Smooth muscle cell (in vitro differentiated cells): Measurements from ENCODE around the gene OPRPN. TPM values are rescaled to one million over a fixed set of nuclear protein-coding genes. Genes with fewer than 3 reads are reported as not detected.

ENCODE experiments used
- DNase-seq: peaks from one replicate; lab custom pipeline; 2025; ENCODE audit not compliant: unreplicated experiment; lab: John Stamatoyannopoulos, UW
- H2AFZ ChIP-seq: fragments of 200-600 bp; sonication (generic); 2 replicates; pipeline ENCODE4 v1.6.0; 2016; ENCODE audit warnings: antibody characterized with exemption, low read depth, mild to moderate bottlenecking
- H3F3A ChIP-seq: fragments of 200-600 bp; sonication (generic); 2 replicates; pipeline ENCODE4 v1.6.0; 2017; ENCODE audit warnings: antibody characterized with exemption, low read depth
- H3K27ac ChIP-seq: fragments of 200-600 bp; sonication (generic); 2 replicates; pipeline ENCODE4 v1.5.1; 2016; ENCODE audit warnings: low read depth, mild to moderate bottlenecking
- H3K27me3 ChIP-seq: fragments of 200-600 bp; sonication (generic); 2 replicates; pipeline ENCODE4 v1.6.1; 2016; ENCODE audit warnings: low read depth, mild to moderate bottlenecking
- H3K36me3 ChIP-seq: fragments of 200-600 bp; sonication (generic); 2 replicates; pipeline ENCODE4 v1.5.1; 2016; ENCODE audit warnings: low read depth
- H3K4me1 ChIP-seq: fragments of 200-600 bp; sonication (generic); 2 replicates; pipeline ENCODE4 v1.5.1; 2016; ENCODE audit warnings: low read depth
- H3K4me2 ChIP-seq: fragments of 200-600 bp; sonication (generic); 2 replicates; pipeline ENCODE4 v1.6.0; 2016; ENCODE audit warnings: mild to moderate bottlenecking
- H3K4me3 ChIP-seq: fragments of 200-600 bp; sonication (generic); 2 replicates; pipeline ENCODE4 v1.5.1; 2016; ENCODE audit warnings: mild to moderate bottlenecking
- H3K79me2 ChIP-seq: fragments of 200-600 bp; sonication (generic); 2 replicates; pipeline ENCODE4 v1.6.0; 2016; ENCODE audit warnings: low read depth, mild to moderate bottlenecking
- H3K9ac ChIP-seq: fragments of 200-600 bp; sonication (generic); 2 replicates; pipeline ENCODE4 v1.6.0; 2016; ENCODE audit warnings: low read depth
- H3K9me3 ChIP-seq: fragments of 200-600 bp; sonication (generic); replicated peaks from 2 replicates; pipeline ENCODE4 v1.5.1; 2016; ENCODE audit warnings: low read depth
- H4K20me1 ChIP-seq: fragments of 200-600 bp; sonication (generic); 2 replicates; pipeline ENCODE4 v1.6.0; 2016; ENCODE audit warnings: low read depth
- WGBS: methylation state at CpG from one replicate; pipeline ENCODE4 v1.1.7; 2016; ENCODE audit warnings: low lambda C conversion rate; 5-methylcytosine and 5-hydroxymethylcytosine counted together
- polyA plus RNA-seq: library from polyadenylated mRNA; unstranded; fragments of >200 nt; fragmentation: Nextera tagmentation; extraction: Ambion mirVana; gene quantifications from 2 replicates; pipeline ENCODE4 v1.2.1, GENCODE V29; 2016
- total RNA-seq: library from RNA; depleted of rRNA; stranded (reverse); fragments of >200 nt; gene quantifications from 2 replicates; pipeline ENCODE4 v1.2.3, GENCODE V29; 2014
- TF ChIP-seq, protein P1 (sequence below): fragments of 200-600 bp; sonication (generic); IDR thresholded peaks from 2 replicates; pipeline ENCODE4 v1.5.1; 2017; ENCODE audit warnings: borderline replicate concordance, mild to moderate bottlenecking, antibody characterized with exemption; ENCODE audit not compliant: insufficient read depth, poor library complexity, severe bottlenecking

The OPRPN gene
- total and polyA plus RNA-seq, 2 experiments from 2014 or later, result not detected

DNA sequence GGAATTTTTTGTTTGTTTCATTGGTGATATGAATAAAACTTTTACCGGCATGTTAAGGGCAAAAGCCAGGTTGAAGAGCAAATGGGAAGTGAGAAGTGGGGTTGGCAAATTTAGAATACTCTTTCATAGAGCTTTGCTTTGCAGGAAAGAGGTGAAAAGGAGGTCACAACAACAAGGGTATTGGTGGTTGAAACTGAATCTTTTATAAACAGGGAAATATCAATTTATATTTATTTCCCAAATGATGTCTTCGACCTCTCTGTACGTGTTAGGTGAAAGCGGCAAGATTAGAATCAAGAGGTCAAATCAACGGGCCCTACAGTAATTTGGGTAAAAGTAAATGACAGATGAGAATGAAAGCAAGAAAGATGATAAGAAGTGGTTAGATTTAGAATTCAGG, 33.7 kb upstream of the OPRPN start:
- no peak for DNase-seq
- Histone ChIP-seq H3F3A (no peaks in the 10 kb centered on the region), H3K36me3 (no peaks in the 10 kb centered on the region), H3K79me2 (no peaks in the 10 kb centered on the region), H3K27ac (no peak overlapping the region), H3K4me3 (no peak overlapping the region), H3K9ac (no peak overlapping the region), H3K9me3 (no peaks in the 10 kb centered on the region), H4K20me1 (no peaks in the 10 kb centered on the region), H3K4me2 (no peak overlapping the region), H3K4me1 (no peaks in the 10 kb centered on the region), H2AFZ (no peak overlapping the region), H3K27me3 (no peaks in the 10 kb centered on the region)
- WGBS, result 92% methylated on average over 5 of the region's 5 CpGs
- TF ChIP-seq, protein P1, sequence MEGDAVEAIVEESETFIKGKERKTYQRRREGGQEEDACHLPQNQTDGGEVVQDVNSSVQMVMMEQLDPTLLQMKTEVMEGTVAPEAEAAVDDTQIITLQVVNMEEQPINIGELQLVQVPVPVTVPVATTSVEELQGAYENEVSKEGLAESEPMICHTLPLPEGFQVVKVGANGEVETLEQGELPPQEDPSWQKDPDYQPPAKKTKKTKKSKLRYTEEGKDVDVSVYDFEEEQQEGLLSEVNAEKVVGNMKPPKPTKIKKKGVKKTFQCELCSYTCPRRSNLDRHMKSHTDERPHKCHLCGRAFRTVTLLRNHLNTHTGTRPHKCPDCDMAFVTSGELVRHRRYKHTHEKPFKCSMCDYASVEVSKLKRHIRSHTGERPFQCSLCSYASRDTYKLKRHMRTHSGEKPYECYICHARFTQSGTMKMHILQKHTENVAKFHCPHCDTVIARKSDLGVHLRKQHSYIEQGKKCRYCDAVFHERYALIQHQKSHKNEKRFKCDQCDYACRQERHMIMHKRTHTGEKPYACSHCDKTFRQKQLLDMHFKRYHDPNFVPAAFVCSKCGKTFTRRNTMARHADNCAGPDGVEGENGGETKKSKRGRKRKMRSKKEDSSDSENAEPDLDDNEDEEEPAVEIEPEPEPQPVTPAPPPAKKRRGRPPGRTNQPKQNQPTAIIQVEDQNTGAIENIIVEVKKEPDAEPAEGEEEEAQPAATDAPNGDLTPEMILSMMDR, result no peak

DNA sequence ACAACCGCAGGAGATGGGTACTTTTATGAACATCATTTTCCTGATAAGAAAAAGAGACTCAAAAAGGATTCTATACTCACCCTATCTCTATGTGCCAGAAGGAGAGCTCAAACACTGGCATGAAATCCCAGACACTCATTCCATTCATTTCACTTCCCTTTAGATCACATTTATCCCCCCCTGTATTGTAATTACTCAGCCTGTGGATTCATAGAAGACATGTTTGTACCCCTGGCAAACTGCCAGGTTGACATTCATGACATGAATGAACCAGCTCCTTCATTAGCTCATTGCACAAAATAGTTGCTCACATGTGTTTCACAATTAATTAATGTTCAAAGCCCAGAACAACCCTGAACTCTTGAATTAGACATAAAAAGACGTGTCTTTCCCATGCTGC, 32.3 kb upstream of the OPRPN start:
- no peaks in the 10 kb centered on the region for H4K20me1 ChIP-seq
- TF ChIP-seq, protein P1, result no peak
- H2AFZ ChIP-seq, result no peak overlapping the region
- no peaks in the 10 kb centered on the region for H3F3A ChIP-seq
- no peaks in the 10 kb centered on the region for H3K9me3 ChIP-seq
- no peak overlapping the region for H3K4me3 ChIP-seq
- no peaks in the 10 kb centered on the region for H3K27me3 ChIP-seq
- no peak for DNase-seq
- no peaks in the 10 kb centered on the region for H3K79me2 ChIP-seq
- 86% methylated on average over 2 of the region's 2 CpGs for WGBS
- H3K4me1 ChIP-seq, result no peaks in the 10 kb centered on the region
- no peak overlapping the region for H3K4me2 ChIP-seq
- H3K9ac ChIP-seq, result no peak overlapping the region
- no peak overlapping the region for H3K27ac ChIP-seq
- no peaks in the 10 kb centered on the region for H3K36me3 ChIP-seq

DNA sequence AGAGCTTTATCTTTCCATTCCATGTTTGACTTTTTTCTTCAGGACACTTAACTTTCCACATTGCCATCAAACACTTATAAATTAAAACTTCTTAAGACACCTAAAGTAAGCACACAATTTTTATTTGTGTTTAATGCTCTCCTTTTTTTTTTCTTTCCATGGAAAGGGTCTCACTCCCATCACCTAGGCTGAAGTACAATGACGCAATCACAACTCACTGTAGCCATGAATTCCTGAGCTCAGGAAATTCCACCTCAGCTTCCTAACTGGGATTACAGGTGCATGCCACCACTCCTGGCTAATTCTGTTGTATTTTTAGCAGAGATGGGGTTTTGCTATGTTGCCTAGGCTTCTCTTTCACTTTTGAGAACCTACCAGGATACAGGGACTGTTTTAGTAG, 29.9 kb upstream of the OPRPN start:
- Histone ChIP-seq H3K9me3 (no peaks in the 10 kb centered on the region), H3K27me3 (no peaks in the 10 kb centered on the region), H3K4me3 (no peak overlapping the region), H3K9ac (no peak overlapping the region), H4K20me1 (no peaks in the 10 kb centered on the region), H3K79me2 (no peaks in the 10 kb centered on the region), H2AFZ (no peak overlapping the region), H3K27ac (no peak overlapping the region), H3K36me3 (no peaks in the 10 kb centered on the region), H3K4me1 (no peaks in the 10 kb centered on the region), H3F3A (no peaks in the 10 kb centered on the region), H3K4me2 (no peak overlapping the region)
- TF ChIP-seq, protein P1, result no peak
- DNase-seq, result no peak
- WGBS, result 93% methylated on average over 1 of the region's 1 CpG

DNA sequence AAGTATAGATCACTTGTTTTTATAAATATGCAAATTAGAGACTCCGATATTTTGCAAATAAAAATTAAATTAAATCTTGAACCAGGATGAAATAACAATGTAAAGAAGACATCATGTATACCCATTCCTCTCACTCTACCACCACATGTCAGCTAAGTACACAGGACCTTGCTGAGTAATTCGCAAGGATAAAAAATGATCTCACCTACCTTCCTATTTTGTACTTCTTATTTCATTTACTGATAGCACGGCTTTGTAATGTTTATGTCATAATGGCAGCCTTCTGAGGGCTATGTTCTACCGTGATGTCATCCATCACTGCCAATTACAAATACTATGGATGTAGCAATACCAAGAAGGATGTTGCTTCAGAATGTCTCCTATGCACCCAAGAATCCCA, 25.8 kb upstream of the OPRPN start:
- H3K27me3 ChIP-seq, result no peaks in the 10 kb centered on the region
- H3K4me3 ChIP-seq, result no peak overlapping the region
- H3K27ac ChIP-seq, result no peak overlapping the region
- H3K36me3 ChIP-seq, result no peaks in the 10 kb centered on the region
- 92% methylated on average over 4 of the region's 4 CpGs for WGBS
- no peaks in the 10 kb centered on the region for H4K20me1 ChIP-seq
- no peaks in the 10 kb centered on the region for H3F3A ChIP-seq
- H3K9ac ChIP-seq, result no peak overlapping the region
- H3K9me3 ChIP-seq, result no peaks in the 10 kb centered on the region
- H3K4me1 ChIP-seq, result no peaks in the 10 kb centered on the region
- H2AFZ ChIP-seq, result no peak overlapping the region
- H3K4me2 ChIP-seq, result no peak overlapping the region
- no peak for DNase-seq
- no peaks in the 10 kb centered on the region for H3K79me2 ChIP-seq
- TF ChIP-seq, protein P1, result no peak
